Epithelial cell of proximal tubule (primary cell): Measurements from ENCODE around the gene F3. TPM values are rescaled to one million over a fixed set of nuclear protein-coding genes. Genes with fewer than 3 reads are reported as not detected.

Experiments
- DNase-seq: peaks from one replicate; pipeline ENCODE4 v3.0.0-alpha.2; 2011; ENCODE audit warnings: low read depth
- H3K4me3 ChIP-seq: 2 replicates; pipeline ENCODE4 v1.5.1; 2011; ENCODE audit warnings: low read depth, mild to moderate bottlenecking, low read length
- total RNA-seq: library from RNA; depleted of rRNA; stranded (reverse); fragments of >200 nt; gene quantifications from 2 replicates; pipeline ENCODE4 v1.2.3, GENCODE V29; 2015
- TF ChIP-seq, protein P1 (sequence below): conservative IDR thresholded peaks from 2 replicates; pipeline ENCODE4 v1.5.1; 2012; ENCODE audit warnings: low read depth, mild to moderate bottlenecking, low read length

F3 gene
- total RNA-seq, 1 donor from 2014 or later: 179 TPM

DNA sequence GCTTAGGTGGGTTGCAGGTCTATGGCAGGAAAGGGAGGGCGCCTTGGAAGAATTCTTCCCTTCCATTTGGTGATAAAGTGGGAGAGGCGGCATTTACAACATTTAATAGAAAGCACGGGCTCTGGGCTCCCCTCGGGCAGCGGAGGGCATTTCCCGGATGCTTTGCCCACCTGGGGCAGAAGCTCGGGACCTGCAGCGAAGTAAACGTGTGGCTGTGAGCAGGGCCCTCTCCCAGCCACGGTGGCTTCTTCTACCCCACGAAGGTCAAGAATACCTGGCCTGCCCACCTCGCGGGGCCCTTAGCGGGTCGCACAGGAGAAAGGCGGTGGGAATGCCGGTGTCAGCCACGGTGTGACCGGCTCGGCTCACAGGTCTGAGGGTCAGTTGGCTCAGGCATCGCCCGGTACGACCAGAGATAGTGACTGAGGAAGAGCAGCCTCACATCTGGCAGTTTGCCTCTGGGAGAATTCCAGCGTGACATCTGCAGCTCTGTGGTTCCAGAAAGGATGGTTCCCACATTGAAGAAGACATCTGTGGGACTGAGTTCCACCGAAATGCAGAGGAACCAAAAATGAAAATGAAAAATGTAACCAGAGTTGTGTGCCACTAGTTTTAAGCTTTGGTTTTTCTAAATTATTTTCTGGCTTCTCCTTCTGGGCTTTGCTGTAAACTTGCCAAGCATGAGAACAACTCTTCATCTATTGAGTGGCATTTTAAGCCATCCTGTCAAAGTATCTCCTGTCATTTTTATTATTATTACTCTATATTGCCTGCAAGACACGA is 720 bp upstream of the F3 start:
- TF ChIP-seq, protein P1, sequence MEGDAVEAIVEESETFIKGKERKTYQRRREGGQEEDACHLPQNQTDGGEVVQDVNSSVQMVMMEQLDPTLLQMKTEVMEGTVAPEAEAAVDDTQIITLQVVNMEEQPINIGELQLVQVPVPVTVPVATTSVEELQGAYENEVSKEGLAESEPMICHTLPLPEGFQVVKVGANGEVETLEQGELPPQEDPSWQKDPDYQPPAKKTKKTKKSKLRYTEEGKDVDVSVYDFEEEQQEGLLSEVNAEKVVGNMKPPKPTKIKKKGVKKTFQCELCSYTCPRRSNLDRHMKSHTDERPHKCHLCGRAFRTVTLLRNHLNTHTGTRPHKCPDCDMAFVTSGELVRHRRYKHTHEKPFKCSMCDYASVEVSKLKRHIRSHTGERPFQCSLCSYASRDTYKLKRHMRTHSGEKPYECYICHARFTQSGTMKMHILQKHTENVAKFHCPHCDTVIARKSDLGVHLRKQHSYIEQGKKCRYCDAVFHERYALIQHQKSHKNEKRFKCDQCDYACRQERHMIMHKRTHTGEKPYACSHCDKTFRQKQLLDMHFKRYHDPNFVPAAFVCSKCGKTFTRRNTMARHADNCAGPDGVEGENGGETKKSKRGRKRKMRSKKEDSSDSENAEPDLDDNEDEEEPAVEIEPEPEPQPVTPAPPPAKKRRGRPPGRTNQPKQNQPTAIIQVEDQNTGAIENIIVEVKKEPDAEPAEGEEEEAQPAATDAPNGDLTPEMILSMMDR: no peak
- no peak for DNase-seq
- H3K4me3 ChIP-seq: peak overlapping the region; percentile 82

DNA sequence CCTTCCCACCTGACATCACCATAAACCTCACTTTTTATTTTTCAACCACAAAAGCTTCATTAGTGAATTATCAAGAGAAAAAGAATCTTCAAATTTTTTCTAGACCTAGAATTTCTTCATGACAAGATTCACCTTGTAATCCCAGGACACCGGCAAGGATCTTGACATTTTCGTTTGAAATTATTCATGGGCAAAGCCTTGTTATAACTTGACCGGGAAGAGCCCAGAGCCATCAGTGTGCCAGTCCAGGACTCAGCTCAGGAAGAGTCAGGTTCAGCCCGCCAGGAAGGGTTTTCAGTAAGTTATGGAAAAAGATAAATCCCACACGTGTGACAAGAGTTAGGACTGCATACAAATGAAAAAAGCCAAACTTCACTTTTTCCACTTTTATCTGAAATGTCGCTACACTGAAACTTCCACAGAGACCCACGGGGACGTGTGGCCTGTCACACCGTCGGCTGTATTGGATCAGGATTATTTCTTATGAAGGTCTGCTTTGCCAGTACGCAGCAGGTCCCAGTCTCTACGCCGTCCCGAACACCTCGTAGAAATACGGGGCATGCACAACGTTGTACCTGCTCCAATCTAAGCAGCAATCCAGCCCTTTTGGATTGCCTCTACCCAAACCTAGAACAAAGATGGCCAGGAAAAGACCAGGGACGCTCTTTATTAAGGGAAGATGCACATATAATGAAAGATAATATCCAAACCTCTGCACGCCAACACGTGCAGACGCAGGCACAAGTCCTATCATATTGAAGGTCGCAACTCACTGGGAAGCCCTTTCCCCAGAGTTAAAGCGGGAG is 916 bp downstream of the F3 start:
- TF ChIP-seq, protein P1: no peak
- H3K4me3 ChIP-seq: peak overlapping the region; percentile 82
- DNase-seq: no peak

DNA sequence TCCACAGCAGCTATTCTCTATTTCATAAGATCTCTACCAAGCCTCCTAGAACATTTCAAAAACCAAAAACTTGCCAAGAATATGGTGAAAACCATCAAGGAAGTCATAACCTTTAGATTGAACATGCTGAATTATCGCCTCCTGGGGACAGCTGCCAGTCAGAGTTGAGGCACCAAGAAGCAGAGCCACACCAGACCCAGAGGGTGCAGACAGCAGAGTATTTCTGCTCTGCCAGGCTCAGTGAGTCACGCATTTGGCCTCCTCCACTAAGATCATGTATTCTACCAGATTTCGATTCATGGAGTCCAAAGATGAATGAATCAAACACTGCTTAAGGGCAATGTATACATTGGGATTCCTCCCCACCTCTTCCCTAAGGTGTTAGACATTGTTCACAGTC is 2.1 kb downstream of the F3 start:
- TF ChIP-seq, protein P1: no peak
- DNase-seq: no peak
- H3K4me3 ChIP-seq: no peak overlapping the region

DNA sequence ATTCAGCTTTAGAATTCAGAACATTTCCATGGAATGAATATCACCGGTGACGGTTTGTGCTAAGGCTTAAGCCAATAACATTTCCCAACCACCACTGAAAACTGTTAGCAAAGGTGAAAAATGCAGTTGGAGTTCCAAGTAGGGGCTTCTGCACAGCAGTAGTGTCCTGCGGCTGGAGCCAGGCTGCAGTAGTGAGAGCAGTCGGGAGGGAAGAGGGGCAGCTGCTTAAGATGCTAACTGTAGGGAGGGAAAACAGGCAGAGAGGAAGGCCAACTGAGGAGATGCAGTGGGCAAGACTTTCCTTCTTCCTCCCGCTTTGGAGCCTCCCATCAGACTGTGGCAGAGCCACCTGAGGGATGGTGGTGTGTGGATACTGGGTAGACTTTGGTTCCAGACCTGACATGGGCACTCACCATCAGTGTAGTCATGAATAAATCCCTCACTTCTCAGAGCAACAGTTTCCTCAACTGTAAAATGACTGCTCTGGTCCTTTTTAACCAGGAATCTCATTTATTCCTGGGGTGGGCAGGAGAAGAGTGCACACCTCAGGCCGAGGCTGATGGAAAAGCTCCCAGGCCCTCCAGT is 3.2 kb downstream of the F3 start:
- H3K4me3 ChIP-seq: no peak overlapping the region
- TF ChIP-seq, protein P1: no peak
- no peak for DNase-seq

DNA sequence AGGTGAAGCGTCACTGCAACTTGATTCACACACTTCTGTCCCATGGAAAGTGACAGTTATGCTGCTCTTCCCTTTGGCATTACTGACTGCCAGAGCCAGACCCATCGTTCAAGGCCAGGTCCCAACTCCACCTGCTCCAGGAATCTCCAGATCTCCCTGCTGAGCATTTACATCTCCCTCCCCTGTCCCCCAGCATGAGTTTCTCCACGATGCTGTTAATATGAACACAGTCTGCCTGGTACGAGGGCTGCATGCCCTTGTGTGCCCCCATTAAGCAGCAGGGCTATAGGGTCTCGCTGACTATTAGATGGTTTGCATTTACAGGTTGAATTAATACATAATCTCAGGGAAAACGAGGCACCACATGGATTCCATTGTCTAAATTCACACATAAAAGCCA is 4.3 kb downstream of the F3 start:
- DNase-seq: no peak
- TF ChIP-seq, protein P1: no peak
- H3K4me3 ChIP-seq: no peak overlapping the region

DNA sequence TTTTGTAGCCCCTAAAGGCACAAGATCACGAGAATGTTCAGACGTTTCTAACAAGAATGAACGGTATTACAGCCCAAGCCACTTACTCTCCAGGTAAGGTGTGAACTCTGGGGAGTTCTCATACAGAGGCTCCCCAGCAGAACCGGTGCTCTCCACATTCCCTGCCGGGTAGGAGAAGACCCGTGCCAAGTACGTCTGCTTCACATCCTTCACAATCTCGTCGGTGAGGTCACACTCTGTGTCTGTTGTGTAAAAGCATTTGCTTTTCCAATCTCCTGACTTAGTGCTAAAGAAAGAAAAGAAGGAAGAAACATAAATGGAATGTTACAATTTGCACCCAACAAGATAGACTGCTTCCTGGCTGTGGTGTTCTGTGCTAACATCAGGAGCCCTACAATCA is 5.7 kb downstream of the F3 start:
- TF ChIP-seq, protein P1: no peak
- no peak overlapping the region for H3K4me3 ChIP-seq
- DNase-seq: no peak
